Fibroblast of lung (primary cell): Measurements from ENCODE around the gene TIMP4. TPM values are rescaled to one million over a fixed set of nuclear protein-coding genes. Genes with fewer than 3 reads are reported as not detected.

Experiments
- DNase-seq, 2 donors: peaks; one replicate each; pipeline versions ENCODE4 v3.0.0 to v3.0.0-alpha.2; 2010; ENCODE audit warnings: low read depth in 2 of 2
- H2AFZ ChIP-seq: 2 replicates; pipeline ENCODE4 v1.5.1; 2012; ENCODE audit warnings: low read length, control low read depth, inconsistent platforms
- H3K27ac ChIP-seq: 2 replicates; pipeline ENCODE4 v1.5.1; 2011; ENCODE audit warnings: low read length, control low read depth; ENCODE audit not compliant: insufficient read depth
- H3K27me3 ChIP-seq: 2 replicates; pipeline ENCODE4 v1.5.1; 2011; ENCODE audit warnings: mild to moderate bottlenecking, low read length; ENCODE audit not compliant: control insufficient read depth, insufficient read depth
- H3K36me3 ChIP-seq: 2 replicates; pipeline ENCODE4 v1.5.1; 2011; ENCODE audit warnings: low read length; ENCODE audit not compliant: control insufficient read depth, insufficient read depth
- H3K4me1 ChIP-seq: 2 replicates; pipeline ENCODE4 v1.5.1; 2011; ENCODE audit warnings: low read length; ENCODE audit not compliant: control insufficient read depth, insufficient read depth; ENCODE audit errors: extremely low read depth
- H3K4me2 ChIP-seq: 2 replicates; pipeline ENCODE4 v1.5.1; 2011; ENCODE audit warnings: low read length, control low read depth; ENCODE audit not compliant: insufficient read depth; ENCODE audit errors: extremely low read depth
- H3K4me3 ChIP-seq, 4 experiments: fragments of 200-600 bp in 1 of 4; sonication (generic) in 1 of 4; replicated peaks in 1 of 4; 2 replicates each; pipeline ENCODE4 v1.5.1; 2011 to 2016; ENCODE audit warnings: low read length in 4 of 4, low read depth in 3 of 4, mild to moderate bottlenecking in 3 of 4, control low read depth in 2 of 4, inconsistent platforms in 1 of 4, mixed read lengths in 1 of 4; ENCODE audit not compliant: insufficient read depth in 1 of 4; ENCODE audit errors: control extremely low read depth in 1 of 4
- H3K79me2 ChIP-seq: 2 replicates; pipeline ENCODE4 v1.5.1; 2012; ENCODE audit warnings: mild to moderate bottlenecking, low read length, inconsistent platforms; ENCODE audit not compliant: control insufficient read depth, insufficient read depth
- H3K9ac ChIP-seq: 2 replicates; pipeline ENCODE4 v1.5.1; 2011; ENCODE audit warnings: mild to moderate bottlenecking, low read length, control low read depth; ENCODE audit not compliant: insufficient read depth
- H3K9me3 ChIP-seq: 2 replicates; pipeline ENCODE4 v1.5.1; 2012; ENCODE audit warnings: low read depth, low read length; ENCODE audit not compliant: control insufficient read depth, insufficient read depth
- H4K20me1 ChIP-seq: 2 replicates; pipeline ENCODE4 v1.5.1; 2011; ENCODE audit warnings: low read length; ENCODE audit not compliant: control insufficient read depth, insufficient read depth; ENCODE audit errors: extremely low read depth
- EZH2 ChIP-seq: IDR thresholded peaks from 2 replicates; pipeline ENCODE4 v1.5.1; 2012; ENCODE audit warnings: low read length, control low read depth, mild to moderate bottlenecking; ENCODE audit errors: missing control alignments
- polyA plus RNA-seq, 2 donors: library from polyadenylated mRNA; depleted of rRNA in 1 of 2; stranded (reverse) in 1 of 2; unstranded in 1 of 2; fragments of >200 nt; gene quantifications; 2 replicates each; pipeline ENCODE4 v1.2.1, GENCODE V29; 2011 to 2012; ENCODE audit warnings: missing spikeins in 1 of 2
- total RNA-seq: library from RNA; depleted of rRNA; stranded (reverse); fragments of >200 nt; gene quantifications from 2 replicates; pipeline ENCODE4 v1.2.1, GENCODE V29; 2014
- TF ChIP-seq, protein P1 (sequence below), 2 donors: IDR thresholded peaks in 1 of 2; conservative IDR thresholded peaks in 1 of 2; 1 replicate in 1 of 2; 2 replicates in 1 of 2; pipeline ENCODE4 v1.5.1; 2011 to 2012; ENCODE audit warnings: low read length in 2 of 2, control low read depth in 1 of 2, inconsistent platforms in 1 of 2, low read depth in 1 of 2, mild to moderate bottlenecking in 1 of 2

TIMP4 gene
- total and polyA plus RNA-seq, 2 donors (not counting 1 experiment from before 2014, with no cell fraction given), result 2.8 to 12.6 TPM

DNA sequence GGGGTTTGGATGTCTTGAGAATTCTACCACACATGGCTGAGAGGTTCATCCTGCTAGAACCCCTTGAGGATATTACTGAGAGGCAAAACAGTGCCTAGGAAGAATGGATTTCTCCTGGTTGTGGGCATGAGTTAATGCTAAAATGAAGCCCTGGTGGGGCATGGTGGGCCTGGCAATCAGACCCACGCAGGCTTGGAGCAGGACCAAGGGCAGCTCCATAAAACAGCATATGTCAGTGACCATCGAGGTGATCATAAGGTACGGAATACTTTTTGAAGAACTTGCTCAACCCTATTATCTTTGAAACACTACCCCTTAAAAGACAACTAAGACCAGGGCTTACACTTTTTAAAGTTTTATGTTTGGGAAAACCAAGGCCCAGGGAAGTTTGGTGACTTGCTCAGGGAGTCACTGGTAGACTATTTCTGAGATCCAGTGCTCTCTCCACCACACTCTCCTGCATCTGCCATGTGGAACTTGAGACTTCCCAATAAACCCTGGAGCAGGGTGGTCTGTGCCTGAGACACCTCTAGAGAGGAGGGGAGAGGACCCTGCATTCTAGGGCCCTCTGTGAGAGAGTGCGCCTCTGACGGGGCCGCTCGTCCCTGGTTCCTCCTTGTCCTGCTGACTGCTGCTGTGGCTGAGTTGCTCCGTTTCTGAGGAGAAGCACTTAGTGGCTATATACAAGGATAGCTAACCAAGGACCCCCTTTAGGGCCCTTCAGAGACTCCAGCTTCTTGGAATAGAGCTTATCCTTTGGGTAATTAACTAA is 28.0 kb upstream of the TIMP4 start:
- H3K4me1 ChIP-seq, result peaks cover 15% of the 10 kb centered on the region
- TF ChIP-seq, protein P1, sequence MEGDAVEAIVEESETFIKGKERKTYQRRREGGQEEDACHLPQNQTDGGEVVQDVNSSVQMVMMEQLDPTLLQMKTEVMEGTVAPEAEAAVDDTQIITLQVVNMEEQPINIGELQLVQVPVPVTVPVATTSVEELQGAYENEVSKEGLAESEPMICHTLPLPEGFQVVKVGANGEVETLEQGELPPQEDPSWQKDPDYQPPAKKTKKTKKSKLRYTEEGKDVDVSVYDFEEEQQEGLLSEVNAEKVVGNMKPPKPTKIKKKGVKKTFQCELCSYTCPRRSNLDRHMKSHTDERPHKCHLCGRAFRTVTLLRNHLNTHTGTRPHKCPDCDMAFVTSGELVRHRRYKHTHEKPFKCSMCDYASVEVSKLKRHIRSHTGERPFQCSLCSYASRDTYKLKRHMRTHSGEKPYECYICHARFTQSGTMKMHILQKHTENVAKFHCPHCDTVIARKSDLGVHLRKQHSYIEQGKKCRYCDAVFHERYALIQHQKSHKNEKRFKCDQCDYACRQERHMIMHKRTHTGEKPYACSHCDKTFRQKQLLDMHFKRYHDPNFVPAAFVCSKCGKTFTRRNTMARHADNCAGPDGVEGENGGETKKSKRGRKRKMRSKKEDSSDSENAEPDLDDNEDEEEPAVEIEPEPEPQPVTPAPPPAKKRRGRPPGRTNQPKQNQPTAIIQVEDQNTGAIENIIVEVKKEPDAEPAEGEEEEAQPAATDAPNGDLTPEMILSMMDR (conservative IDR thresholded peaks at IDR 0.05 in 1 of 2, IDR thresholded peaks at IDR 0.05 in 1 of 2; ENCODE audit: low read depth in 1 of 2, low read length in 2 of 2), result no peak
- TF ChIP-seq EZH2, result no peak
- no peak overlapping the region for H3K4me3 ChIP-seq
- H2AFZ ChIP-seq, result no peak overlapping the region
- no peaks in the 10 kb centered on the region for H4K20me1 ChIP-seq
- no peak for DNase-seq
- no peaks in the 10 kb centered on the region for H3K79me2 ChIP-seq
- no peaks in the 10 kb centered on the region for H3K36me3 ChIP-seq
- no peak overlapping the region for H3K27ac ChIP-seq
- no peak overlapping the region for H3K4me2 ChIP-seq
- H3K9me3 ChIP-seq, result no peaks in the 10 kb centered on the region
- H3K9ac ChIP-seq, result no peak overlapping the region
- no peaks in the 10 kb centered on the region for H3K27me3 ChIP-seq

DNA sequence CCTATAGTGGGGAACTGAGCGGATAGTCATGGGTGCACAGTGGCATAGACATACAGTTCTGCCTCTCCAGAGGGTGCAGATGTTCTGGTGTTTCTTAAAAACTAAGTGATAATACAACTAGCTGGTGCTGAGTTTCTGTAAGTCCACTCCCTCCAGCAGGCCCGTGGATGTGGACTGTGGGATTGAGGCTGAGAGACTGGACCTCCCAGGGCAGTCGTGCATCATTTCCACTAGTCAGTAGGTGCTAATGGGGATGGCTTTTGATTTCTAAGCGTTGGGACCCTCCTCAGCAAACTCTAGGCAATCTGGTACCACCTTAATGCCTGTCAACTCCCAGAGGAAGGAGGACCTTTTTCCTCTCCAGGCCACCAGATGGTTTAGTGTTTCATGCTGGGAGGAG is 27.3 kb upstream of the TIMP4 start:
- Histone ChIP-seq H4K20me1 (no peaks in the 10 kb centered on the region), H3K36me3 (no peaks in the 10 kb centered on the region), H2AFZ (no peak overlapping the region), H3K27ac (no peak overlapping the region), H3K4me1 (peaks cover 15% of the 10 kb centered on the region), H3K9me3 (no peaks in the 10 kb centered on the region), H3K4me3 (no peak overlapping the region), H3K9ac (no peak overlapping the region), H3K4me2 (no peak overlapping the region), H3K79me2 (no peaks in the 10 kb centered on the region), H3K27me3 (no peaks in the 10 kb centered on the region)
- DNase-seq, result no peak
- TF ChIP-seq EZH2, result no peak
- TF ChIP-seq, protein P1 (conservative IDR thresholded peaks at IDR 0.05 in 1 of 2, IDR thresholded peaks at IDR 0.05 in 1 of 2; ENCODE audit: low read depth in 1 of 2, low read length in 2 of 2), result no peak

DNA sequence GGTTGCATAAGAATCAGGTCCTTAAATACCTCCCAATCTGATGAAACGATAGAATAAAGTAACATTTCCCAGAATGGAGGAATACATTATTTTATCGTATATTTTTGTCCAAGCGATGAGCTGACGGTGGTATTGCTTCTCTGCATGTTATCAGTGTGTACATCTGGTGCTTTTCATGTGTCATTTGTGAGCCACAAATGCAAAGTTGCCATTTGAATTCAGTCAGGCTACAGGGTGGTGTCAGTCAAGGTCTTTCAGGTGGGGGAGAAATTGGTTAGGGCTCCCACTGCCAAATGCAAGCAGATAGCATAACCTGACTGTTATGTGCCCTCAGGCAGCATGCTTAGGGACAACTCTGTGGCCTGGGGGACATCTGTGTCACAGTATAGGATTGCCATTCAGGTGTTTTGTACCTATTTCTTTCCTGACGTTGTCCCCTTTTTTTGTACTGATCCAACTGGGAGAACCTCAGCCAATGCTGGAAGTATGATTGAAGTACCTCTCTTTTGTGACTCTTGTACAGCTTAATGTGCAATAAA is 26.5 kb upstream of the TIMP4 start:
- no peak for TF ChIP-seq EZH2
- TF ChIP-seq, protein P1 (conservative IDR thresholded peaks at IDR 0.05 in 1 of 2, IDR thresholded peaks at IDR 0.05 in 1 of 2; ENCODE audit: low read depth in 1 of 2, low read length in 2 of 2), result no peak
- no peak overlapping the region for H3K27ac ChIP-seq
- H3K4me3 ChIP-seq, result no peak overlapping the region
- no peak overlapping the region for H3K9ac ChIP-seq
- H2AFZ ChIP-seq, result no peak overlapping the region
- H3K4me2 ChIP-seq, result no peak overlapping the region
- no peaks in the 10 kb centered on the region for H3K79me2 ChIP-seq
- no peaks in the 10 kb centered on the region for H3K36me3 ChIP-seq
- no peaks in the 10 kb centered on the region for H3K27me3 ChIP-seq
- DNase-seq, result no peak
- no peaks in the 10 kb centered on the region for H4K20me1 ChIP-seq
- H3K4me1 ChIP-seq, result peaks cover 15% of the 10 kb centered on the region
- no peaks in the 10 kb centered on the region for H3K9me3 ChIP-seq
